SK-N-MC (cell line): ENCODE results near the gene KCNK13.
"Not testable (repeated sequence)": the region's sequence is repeated elsewhere in the genome, so short reads cannot be mapped to it uniquely, and the experiment has no call there.

Experiments
- DNase-seq: peaks from one replicate; pipeline ENCODE4 v3.0.0-alpha.2; 2011; ENCODE audit warnings: low read depth, low spot score
- H3K27ac ChIP-seq: fragments of 200-600 bp; sonication (generic); 2 replicates; pipeline ENCODE4 v1.5.1; 2016; ENCODE audit warnings: mixed run types
- H3K36me3 ChIP-seq: fragments of 200-600 bp; sonication (generic); 2 replicates; pipeline ENCODE4 v1.6.1; 2017; ENCODE audit warnings: antibody characterized with exemption, low read length, mixed read lengths; ENCODE audit not compliant: insufficient read depth
- H3K4me3 ChIP-seq: fragments of 200-600 bp; sonication (generic); 2 replicates; pipeline ENCODE4 v1.5.1; 2016
- H3K9ac ChIP-seq: fragments of 200-600 bp; sonication (generic); 2 replicates; pipeline ENCODE4 v1.8.0; 2017; ENCODE audit warnings: mixed run types, mixed read lengths; ENCODE audit not compliant: insufficient read length
- H3K9me3 ChIP-seq: fragments of 200-600 bp; sonication (generic); 2 replicates; pipeline ENCODE4 v1.6.1; 2017; ENCODE audit warnings: low read depth, mild to moderate bottlenecking, antibody characterized with exemption, low read length, moderate library complexity, mixed read lengths
- EZH2 ChIP-seq: fragments of 200-600 bp; sonication (generic); IDR thresholded peaks from one replicate; pipeline ENCODE4 v1.6.1; 2017; ENCODE audit warnings: antibody characterized with exemption
- FOXP2 ChIP-seq: optimal IDR thresholded peaks from 2 replicates; pipeline ENCODE3; 2011; ENCODE audit warnings: mild to moderate bottlenecking, moderate library complexity; ENCODE audit not compliant: insufficient read depth; ENCODE audit errors: extremely low read length, control extremely low read depth
- POLR2AphosphoS5 ChIP-seq: IDR thresholded peaks from 2 replicates; pipeline ENCODE4 v1.6.1; 2012; ENCODE audit warnings: mild to moderate bottlenecking, low read depth, low read length, borderline replicate concordance

KCNK13 gene

DNA sequence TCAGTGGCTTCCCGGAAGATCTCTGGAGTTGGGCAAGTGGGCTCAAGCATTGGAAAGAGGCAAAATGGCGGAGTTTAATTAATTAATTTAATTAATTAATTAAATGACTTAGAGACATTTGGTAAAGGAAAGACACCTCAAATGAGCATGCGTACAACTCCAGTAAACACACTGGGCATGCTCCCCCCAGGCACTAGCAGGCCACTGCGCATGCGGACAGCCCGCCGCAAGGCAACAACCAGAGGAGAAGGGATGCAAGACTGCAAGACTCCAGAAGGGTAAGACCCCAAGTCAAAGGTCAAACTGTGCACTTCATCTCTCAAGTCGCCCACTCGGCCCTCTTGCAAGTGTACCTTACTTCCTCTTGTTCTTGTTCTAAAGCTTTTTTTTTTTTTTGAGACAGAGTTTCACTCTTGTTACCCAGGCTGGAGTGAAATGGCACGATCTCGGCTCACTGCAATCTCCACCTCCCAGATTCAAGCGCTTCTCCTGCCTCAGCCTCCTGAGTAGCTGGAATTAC is 136.8 kb downstream of the KCNK13 start:
- Histone ChIP-seq H3K4me3 (no peak overlapping the region), H3K27ac (no peak overlapping the region), H3K9ac (no peak overlapping the region), H3K36me3 (no peaks in the 10 kb centered on the region), H3K9me3 (no peaks in the 10 kb centered on the region)
- DNase-seq: no peak
- no peak for TF ChIP-seq EZH2
- no peak for TF ChIP-seq FOXP2
- no peak for TF ChIP-seq POLR2AphosphoS5

DNA sequence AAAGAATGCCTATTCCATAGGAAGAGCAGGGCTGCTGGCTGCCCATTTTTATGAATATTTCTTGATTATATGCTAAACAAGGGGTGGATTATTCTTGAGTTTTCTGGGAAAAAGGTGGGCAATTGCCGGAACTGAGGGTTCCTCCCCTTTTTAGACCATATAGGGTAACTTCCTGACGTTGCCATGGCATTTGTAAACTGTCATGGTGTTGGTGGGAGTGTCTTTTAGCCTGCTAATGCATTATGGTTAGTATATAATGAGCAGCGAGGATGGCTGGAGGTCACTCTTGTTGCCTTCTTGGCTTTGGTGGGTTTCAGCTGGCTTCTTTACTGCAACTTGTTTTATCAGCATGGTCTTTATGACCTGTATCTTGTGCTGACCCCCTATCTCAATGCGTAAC is 138.8 kb downstream of the KCNK13 start:
- not testable (repeated sequence) for H3K9ac ChIP-seq, H3K9me3 ChIP-seq, DNase-seq, H3K36me3 ChIP-seq, H3K27ac ChIP-seq, H3K4me3 ChIP-seq

DNA sequence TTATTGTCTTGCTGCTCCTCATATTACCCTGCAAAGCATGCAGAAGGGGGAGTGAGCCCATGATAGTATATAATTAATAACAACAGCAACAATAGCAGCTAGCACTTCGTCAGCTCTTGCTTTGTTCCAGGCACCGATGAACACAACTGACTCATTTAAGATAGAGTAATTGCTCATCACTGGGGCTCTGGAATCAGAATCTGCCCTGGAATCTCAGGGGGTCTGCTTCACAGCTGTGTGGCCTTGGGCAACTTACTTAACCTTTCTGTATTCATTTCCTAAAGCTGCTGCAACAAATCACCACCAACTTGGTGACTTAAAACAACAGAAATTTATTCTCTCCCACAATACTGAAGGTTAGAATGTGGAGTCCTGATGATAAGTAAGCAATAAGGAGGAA is 139.6 kb downstream of the KCNK13 start:
- Histone ChIP-seq H3K27ac (no peak overlapping the region), H3K36me3 (no peaks in the 10 kb centered on the region), H3K9me3 (no peaks in the 10 kb centered on the region), H3K4me3 (no peak overlapping the region), H3K9ac (no peak overlapping the region)
- TF ChIP-seq POLR2AphosphoS5 (no peak), EZH2 (no peak), FOXP2 (no peak)
- no peak for DNase-seq

DNA sequence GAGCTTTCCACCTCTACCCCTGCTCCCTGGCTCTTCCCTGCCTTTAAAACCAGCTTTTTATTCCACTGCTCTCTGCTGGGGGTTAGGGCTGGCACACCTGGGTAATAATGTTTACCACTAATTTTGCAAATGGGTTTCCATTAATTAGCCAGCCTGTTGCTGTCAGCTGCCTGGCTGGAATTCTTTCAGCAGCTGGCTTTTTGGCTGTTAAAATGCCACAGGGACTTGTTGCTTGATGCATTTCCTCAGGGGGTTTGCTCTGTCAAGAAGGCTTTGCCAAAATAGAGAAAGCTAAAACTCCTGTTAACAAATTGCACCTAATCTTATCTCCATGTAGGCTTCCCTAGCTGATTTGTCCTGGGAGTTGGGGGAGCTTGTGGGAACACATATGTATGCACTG is 142.7 kb downstream of the KCNK13 start:
- Histone ChIP-seq H3K4me3 (no peak overlapping the region), H3K9me3 (no peaks in the 10 kb centered on the region), H3K27ac (no peak overlapping the region), H3K36me3 (no peaks in the 10 kb centered on the region), H3K9ac (no peak overlapping the region)
- no peak for DNase-seq
- TF ChIP-seq EZH2 (no peak), POLR2AphosphoS5 (no peak), FOXP2 (no peak)

DNA sequence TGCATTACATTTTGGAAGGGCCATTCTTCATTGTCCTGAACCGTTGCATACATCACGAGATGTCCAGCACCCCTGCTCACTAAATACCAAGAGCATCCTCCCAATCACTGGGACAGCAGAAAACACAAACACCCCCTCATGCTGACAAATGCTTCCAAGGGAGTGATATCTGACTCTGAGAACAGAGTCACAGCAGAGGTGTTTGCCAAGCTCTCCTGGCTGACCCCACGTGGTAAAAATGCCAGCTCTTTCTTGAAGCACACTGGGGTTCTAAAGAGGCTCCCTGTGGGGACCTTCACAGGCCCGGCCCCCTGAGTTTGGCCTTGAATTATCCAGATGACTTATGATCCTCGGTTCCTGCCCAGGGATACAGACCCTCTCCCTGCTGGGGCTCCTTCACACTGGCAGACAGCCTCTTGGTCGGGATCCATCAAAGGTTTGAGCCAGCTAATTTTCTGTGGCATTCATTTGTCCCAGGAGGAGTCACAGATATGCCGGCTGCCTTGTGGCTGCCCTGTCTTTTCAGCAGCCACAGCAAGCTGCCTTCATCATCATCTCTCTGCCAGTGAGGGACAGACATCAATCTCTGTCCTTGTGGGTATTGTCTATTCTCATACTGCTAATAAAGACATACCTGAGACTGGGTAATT is 151.4 kb downstream of the KCNK13 start:
- no peaks in the 10 kb centered on the region for H3K36me3 ChIP-seq
- DNase-seq: no peak
- H3K4me3 ChIP-seq: no peak overlapping the region
- no peak overlapping the region for H3K9ac ChIP-seq
- no peaks in the 10 kb centered on the region for H3K9me3 ChIP-seq
- H3K27ac ChIP-seq: no peak overlapping the region
- TF ChIP-seq POLR2AphosphoS5 (no peak), EZH2 (no peak), FOXP2 (no peak)

DNA sequence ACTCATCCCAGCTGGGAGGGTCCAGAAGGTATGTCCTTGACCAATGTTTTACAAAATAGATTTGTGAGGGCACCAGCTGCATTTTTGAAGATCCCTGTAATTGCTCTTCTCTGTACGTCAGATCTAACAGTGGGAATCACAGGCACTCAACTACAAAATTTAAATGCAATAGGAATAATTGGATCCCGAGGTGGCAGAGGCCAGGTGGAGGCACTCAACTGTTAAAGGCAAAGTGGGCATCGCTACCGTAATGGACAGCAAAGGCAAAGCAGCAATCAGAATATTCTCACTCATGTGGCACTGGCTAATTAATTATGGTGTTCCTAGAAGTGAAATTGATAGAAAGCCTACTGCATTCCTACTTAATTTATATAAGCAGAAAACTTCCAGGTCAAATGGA is 166.7 kb downstream of the KCNK13 start:
- no peak overlapping the region for H3K4me3 ChIP-seq
- H3K27ac ChIP-seq: no peak overlapping the region
- H3K9ac ChIP-seq: no peak overlapping the region
- no peaks in the 10 kb centered on the region for H3K9me3 ChIP-seq
- no peak for TF ChIP-seq FOXP2
- TF ChIP-seq EZH2: no peak
- no peak for TF ChIP-seq POLR2AphosphoS5
- DNase-seq: no peak
- H3K36me3 ChIP-seq: no peaks in the 10 kb centered on the region

DNA sequence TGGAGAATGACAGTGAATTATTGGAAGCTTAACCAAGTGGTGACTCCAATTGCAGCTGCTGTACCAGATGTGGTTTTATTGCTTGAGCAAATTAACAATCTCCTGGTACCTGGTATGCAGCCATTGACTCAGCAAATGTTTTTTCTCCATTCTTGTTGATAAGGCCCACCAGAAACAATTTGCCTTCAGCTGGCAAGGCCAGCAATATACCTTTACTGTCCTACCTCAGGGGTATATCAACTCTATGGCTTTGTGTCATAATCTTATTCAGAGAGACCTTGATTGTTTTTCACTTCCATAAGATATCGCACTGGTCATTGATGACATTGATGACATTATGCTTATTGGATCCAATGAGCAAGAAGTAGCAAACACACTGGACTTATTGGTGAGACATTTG is 168.1 kb downstream of the KCNK13 start:
- H3K27ac ChIP-seq, H3K4me3 ChIP-seq, DNase-seq, H3K9me3 ChIP-seq, H3K36me3 ChIP-seq, H3K9ac ChIP-seq: not testable (repeated sequence)
